ENCODE measurements around the gene FLNB.

Gene FLNB

GRCh38 chr3:58154626-58155449 lies 146.6 kb downstream of the FLNB start:
- TF ChIP-seq, protein P1, sequence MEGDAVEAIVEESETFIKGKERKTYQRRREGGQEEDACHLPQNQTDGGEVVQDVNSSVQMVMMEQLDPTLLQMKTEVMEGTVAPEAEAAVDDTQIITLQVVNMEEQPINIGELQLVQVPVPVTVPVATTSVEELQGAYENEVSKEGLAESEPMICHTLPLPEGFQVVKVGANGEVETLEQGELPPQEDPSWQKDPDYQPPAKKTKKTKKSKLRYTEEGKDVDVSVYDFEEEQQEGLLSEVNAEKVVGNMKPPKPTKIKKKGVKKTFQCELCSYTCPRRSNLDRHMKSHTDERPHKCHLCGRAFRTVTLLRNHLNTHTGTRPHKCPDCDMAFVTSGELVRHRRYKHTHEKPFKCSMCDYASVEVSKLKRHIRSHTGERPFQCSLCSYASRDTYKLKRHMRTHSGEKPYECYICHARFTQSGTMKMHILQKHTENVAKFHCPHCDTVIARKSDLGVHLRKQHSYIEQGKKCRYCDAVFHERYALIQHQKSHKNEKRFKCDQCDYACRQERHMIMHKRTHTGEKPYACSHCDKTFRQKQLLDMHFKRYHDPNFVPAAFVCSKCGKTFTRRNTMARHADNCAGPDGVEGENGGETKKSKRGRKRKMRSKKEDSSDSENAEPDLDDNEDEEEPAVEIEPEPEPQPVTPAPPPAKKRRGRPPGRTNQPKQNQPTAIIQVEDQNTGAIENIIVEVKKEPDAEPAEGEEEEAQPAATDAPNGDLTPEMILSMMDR (conservative IDR thresholded peaks at IDR 0.05; ENCODE audit: control insufficient read depth, insufficient read depth, low read depth, low read length): no peak
- no peak for DNase-seq (ENCODE audit: low read depth)
- no peak overlapping the region for H3K4me3 ChIP-seq (ENCODE audit: control insufficient read depth, low read depth, low read length)

- DNase-seq (ENCODE audit: low read depth): no peak
- TF ChIP-seq, protein P1 (conservative IDR thresholded peaks at IDR 0.05; ENCODE audit: control insufficient read depth, insufficient read depth, low read depth, low read length): no peak
- H3K4me3 ChIP-seq (ENCODE audit: control insufficient read depth, low read depth, low read length): no peak overlapping the region
Measured at GRCh38 chr3:58155838-58156237, 147.6 kb downstream of the FLNB start.

- H3K4me3 ChIP-seq (ENCODE audit: control insufficient read depth, low read depth, low read length): no peak overlapping the region
- DNase-seq (ENCODE audit: low read depth): no peak
- TF ChIP-seq, protein P1 (conservative IDR thresholded peaks at IDR 0.05; ENCODE audit: control insufficient read depth, insufficient read depth, low read depth, low read length): no peak
Measured at GRCh38 chr3:58157700-58158099, 149.5 kb downstream of the FLNB start.

GRCh38 chr3:58158442-58159153 lies 150.4 kb downstream of the FLNB start:
- DNase-seq (ENCODE audit: low read depth): no peak
- TF ChIP-seq, protein P1 (conservative IDR thresholded peaks at IDR 0.05; ENCODE audit: control insufficient read depth, insufficient read depth, low read depth, low read length): no peak
- H3K4me3 ChIP-seq (ENCODE audit: control insufficient read depth, low read depth, low read length): no peak overlapping the region

DNA sequence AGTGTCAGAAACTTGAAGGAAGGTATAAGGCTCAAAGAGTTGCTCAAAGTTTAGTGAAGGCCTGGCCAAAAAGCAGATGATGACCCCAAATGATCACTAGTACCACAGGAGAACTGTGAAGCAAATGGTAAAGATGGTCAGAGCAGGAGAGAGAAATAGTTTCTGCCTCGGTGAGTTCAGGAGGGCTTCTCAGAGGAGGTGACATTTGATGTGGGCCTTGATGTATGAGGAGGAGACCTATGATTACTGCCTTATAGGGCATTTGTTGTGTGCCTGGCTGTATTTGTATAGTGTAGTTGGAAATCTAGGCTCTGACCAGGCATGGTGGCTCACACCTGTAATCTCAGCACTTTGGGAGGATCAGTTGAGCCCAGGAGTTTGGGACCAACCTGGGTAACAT lies 152.2 kb downstream of the FLNB start:
- TF ChIP-seq, protein P1 (conservative IDR thresholded peaks at IDR 0.05; ENCODE audit: control insufficient read depth, insufficient read depth, low read depth, low read length): no peak
- no peak for DNase-seq (ENCODE audit: low read depth)
- no peak overlapping the region for H3K4me3 ChIP-seq (ENCODE audit: control insufficient read depth, low read depth, low read length)

DNA sequence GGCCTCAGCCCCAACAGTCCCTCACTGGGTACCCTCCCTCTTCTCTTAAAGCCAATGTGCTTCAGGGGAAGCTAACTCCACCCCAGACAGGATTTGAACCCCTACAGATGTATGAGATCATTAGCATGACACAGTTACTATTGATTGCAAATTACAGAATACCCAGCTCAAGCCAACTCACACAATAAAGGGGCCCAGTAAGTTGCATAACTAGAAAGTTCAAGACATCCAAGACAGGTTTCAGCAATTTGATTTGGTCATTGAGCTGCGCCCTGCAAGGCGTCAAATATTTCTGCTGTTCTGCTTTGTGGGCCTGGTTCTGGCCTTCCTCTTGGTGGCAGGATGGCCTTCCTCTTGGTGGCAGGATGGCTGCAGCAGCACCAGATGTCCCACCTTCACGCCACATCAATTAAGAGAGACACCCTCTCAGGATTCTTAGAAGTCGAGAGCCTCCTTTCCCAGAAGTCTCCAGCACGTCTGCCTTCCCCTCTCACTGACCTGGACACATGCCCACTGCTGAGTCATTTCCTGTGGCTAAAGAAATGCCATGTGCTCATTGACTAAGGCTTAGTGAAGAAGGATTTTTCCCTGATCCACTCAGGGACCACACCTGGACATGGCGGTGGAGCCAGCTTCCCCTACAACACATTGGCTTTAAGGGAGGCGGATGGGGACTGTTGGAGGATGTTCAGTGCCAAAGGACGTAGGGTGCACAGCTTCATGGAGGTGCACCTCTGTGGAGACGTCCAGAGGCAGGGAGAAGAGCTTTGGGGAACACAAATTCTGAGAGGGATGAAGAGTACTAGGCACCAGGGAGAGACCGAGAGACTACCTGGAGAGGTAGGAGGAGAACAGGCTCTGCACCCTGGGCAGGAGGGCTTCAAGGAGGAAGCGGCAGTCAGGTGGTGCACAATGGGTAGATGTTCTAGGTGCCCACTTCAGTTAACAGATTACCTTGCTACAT lies 153.5 kb downstream of the FLNB start:
- TF ChIP-seq, protein P1 (conservative IDR thresholded peaks at IDR 0.05; ENCODE audit: control insufficient read depth, insufficient read depth, low read depth, low read length): no peak
- H3K4me3 ChIP-seq (ENCODE audit: control insufficient read depth, low read depth, low read length): no peak overlapping the region
- DNase-seq (ENCODE audit: low read depth): peak; percentile 95
